Measurements from ENCODE around the gene MAPT.

The MAPT gene

DNA sequence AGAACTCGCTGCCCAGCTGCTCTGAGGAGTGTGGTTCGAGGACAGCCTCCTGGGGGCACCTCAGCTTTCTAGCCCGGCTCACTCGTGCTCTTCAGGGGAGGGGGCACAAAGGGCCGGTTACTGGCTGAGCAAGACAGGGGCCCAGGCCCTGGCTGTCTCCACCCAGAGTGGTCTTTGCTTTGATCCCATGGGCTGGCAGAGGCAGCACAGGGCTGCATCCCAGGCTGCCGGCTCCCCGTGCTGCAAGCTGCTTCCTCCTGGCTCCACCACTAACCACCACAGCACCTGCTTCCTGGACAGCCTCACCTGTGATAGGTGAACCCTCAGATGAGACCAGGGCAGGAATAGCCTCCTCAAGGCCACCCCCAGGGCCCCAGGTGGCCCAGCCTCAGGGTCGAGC is 42.9 kb upstream of the MAPT start:
- TF ChIP-seq, protein P1, sequence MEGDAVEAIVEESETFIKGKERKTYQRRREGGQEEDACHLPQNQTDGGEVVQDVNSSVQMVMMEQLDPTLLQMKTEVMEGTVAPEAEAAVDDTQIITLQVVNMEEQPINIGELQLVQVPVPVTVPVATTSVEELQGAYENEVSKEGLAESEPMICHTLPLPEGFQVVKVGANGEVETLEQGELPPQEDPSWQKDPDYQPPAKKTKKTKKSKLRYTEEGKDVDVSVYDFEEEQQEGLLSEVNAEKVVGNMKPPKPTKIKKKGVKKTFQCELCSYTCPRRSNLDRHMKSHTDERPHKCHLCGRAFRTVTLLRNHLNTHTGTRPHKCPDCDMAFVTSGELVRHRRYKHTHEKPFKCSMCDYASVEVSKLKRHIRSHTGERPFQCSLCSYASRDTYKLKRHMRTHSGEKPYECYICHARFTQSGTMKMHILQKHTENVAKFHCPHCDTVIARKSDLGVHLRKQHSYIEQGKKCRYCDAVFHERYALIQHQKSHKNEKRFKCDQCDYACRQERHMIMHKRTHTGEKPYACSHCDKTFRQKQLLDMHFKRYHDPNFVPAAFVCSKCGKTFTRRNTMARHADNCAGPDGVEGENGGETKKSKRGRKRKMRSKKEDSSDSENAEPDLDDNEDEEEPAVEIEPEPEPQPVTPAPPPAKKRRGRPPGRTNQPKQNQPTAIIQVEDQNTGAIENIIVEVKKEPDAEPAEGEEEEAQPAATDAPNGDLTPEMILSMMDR (IDR thresholded peaks at IDR 0.05; ENCODE audit: low read length) = no peak
- TF ChIP-seq EZH2 (optimal IDR thresholded peaks at IDR 0.05; ENCODE audit: low read depth, low read length) (no peak), EZH2phosphoT487 (IDR thresholded peaks at IDR 0.05; ENCODE audit: low read length) (no peak)
- Histone ChIP-seq H3K27me3 (replicated peaks; ENCODE audit: insufficient read depth, low read length) (peaks cover 10% of the 10 kb centered on the region; the same call in 1 of the 2 replicates), H3K9me3 (replicated peaks; ENCODE audit: insufficient read depth, low read length) (no peaks in the 10 kb centered on the region), H3K9me2 (replicated peaks; ENCODE audit: insufficient read depth, low read length) (no peaks in the 10 kb centered on the region), H3F3A (ENCODE audit: insufficient read depth, low read length) (0 out of 2 replicates have a peak, but pooled peaks cover 4% of the 10 kb centered on the region), H3K36me3 (replicated peaks; ENCODE audit: insufficient read depth, low read length) (no peaks in the 10 kb centered on the region), H2AFZ (ENCODE audit: low read length) (peak overlapping the region; percentile 18), H3K4me2 (ENCODE audit: low read depth, low read length) (peak overlapping the region; percentile 49; the same call in 1 of the 2 replicates), H3K79me2 (ENCODE audit: low read length) (no peaks in the 10 kb centered on the region), H4K20me1 (ENCODE audit: insufficient read depth, low read length) (no peaks in the 10 kb centered on the region), H3K9ac (ENCODE audit: low read length) (no peak overlapping the region), H3K4me3 (ENCODE audit: low read length) (no peak overlapping the region), H3K4me1 (ENCODE audit: low read length) (peaks cover 17% of the 10 kb centered on the region), H3K27ac (ENCODE audit: low read length) (peak overlapping the region; percentile 15; the same call in 1 of the 2 replicates)
- peak; percentile 74 for DNase-seq

- peak overlapping the region; percentile 18 for H2AFZ ChIP-seq (ENCODE audit: low read length)
- H3K9me2 ChIP-seq (replicated peaks; ENCODE audit: insufficient read depth, low read length) = no peaks in the 10 kb centered on the region
- peaks cover 17% of the 10 kb centered on the region for H3K4me1 ChIP-seq (ENCODE audit: low read length)
- peak overlapping the region; percentile 15; the same call in 1 of the 2 replicates for H3K27ac ChIP-seq (ENCODE audit: low read length)
- no peaks in the 10 kb centered on the region for H4K20me1 ChIP-seq (ENCODE audit: insufficient read depth, low read length)
- DNase-seq = no peak
- H3K27me3 ChIP-seq (replicated peaks; ENCODE audit: insufficient read depth, low read length) = peaks cover 7% of the 10 kb centered on the region; the same call in 1 of the 2 replicates
- TF ChIP-seq, protein P1 (IDR thresholded peaks at IDR 0.05; ENCODE audit: low read length) = no peak
- TF ChIP-seq EZH2 (optimal IDR thresholded peaks at IDR 0.05; ENCODE audit: low read depth, low read length) (no peak), EZH2phosphoT487 (IDR thresholded peaks at IDR 0.05; ENCODE audit: low read length) (no peak)
- peak overlapping the region; percentile 49; the same call in 1 of the 2 replicates for H3K4me2 ChIP-seq (ENCODE audit: low read depth, low read length)
- H3K9ac ChIP-seq (ENCODE audit: low read length) = no peak overlapping the region
- no peaks in the 10 kb centered on the region for H3K9me3 ChIP-seq (replicated peaks; ENCODE audit: insufficient read depth, low read length)
- no peak overlapping the region for H3K4me3 ChIP-seq (ENCODE audit: low read length)
- H3K36me3 ChIP-seq (replicated peaks; ENCODE audit: insufficient read depth, low read length) = no peaks in the 10 kb centered on the region
- H3K79me2 ChIP-seq (ENCODE audit: low read length) = no peaks in the 10 kb centered on the region
- H3F3A ChIP-seq (ENCODE audit: insufficient read depth, low read length) = 0 out of 2 replicates have a peak, but pooled peaks cover 4% of the 10 kb centered on the region
Observed at GRCh38 chr17:45851873-45852272, 42.5 kb upstream of the MAPT start.

DNA sequence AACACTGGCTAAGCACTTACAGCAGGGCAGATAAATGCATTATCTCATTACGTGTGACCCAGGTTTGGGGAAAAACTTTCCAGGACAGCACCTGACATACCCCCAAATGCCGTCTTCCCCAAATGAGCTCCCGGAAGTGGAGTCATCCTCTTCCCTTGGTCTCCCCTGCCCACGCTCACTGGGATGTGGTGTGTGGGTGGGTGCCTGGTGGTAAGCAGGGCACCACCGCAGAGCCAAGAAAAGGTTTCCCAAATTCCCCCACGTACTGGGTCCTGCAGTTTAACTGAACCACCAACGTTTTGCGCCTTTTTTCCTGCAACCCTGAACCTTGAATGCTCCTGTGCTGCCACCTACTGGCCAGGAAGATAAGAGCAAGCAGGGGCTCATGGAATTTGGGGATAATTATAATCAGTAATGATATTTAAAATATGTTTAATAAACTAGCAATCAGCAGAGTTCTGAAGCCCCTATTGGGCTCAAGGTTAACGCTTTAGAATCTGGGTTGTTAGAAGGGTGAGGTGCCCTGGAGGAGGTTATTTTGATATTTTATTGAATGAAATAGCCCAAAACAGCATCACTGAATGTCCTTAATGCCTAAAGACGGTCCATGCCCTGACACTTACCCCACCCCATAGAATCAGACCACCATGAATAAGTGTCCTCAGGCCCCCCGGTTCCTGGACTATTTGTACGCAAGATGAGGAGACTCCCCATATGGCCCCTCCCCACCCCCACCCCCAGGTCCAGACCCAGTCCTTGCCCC is 41.6 kb upstream of the MAPT start:
- Histone ChIP-seq H3K9me3 (replicated peaks; ENCODE audit: insufficient read depth, low read length) (no peaks in the 10 kb centered on the region), H3K27ac (ENCODE audit: low read length) (no peak overlapping the region), H3K79me2 (ENCODE audit: low read length) (no peaks in the 10 kb centered on the region), H3K9me2 (replicated peaks; ENCODE audit: insufficient read depth, low read length) (no peaks in the 10 kb centered on the region), H3K27me3 (replicated peaks; ENCODE audit: insufficient read depth, low read length) (no peaks in the 10 kb centered on the region), H3K4me1 (ENCODE audit: low read length) (peaks cover 17% of the 10 kb centered on the region), H3F3A (ENCODE audit: insufficient read depth, low read length) (0 out of 2 replicates have a peak, but pooled peaks cover 4% of the 10 kb centered on the region), H3K4me3 (ENCODE audit: low read length) (no peak overlapping the region), H3K9ac (ENCODE audit: low read length) (no peak overlapping the region), H2AFZ (ENCODE audit: low read length) (peak overlapping the region; percentile 57), H3K4me2 (ENCODE audit: low read depth, low read length) (peak overlapping the region; percentile 49; the same call in 1 of the 2 replicates), H4K20me1 (ENCODE audit: insufficient read depth, low read length) (no peaks in the 10 kb centered on the region), H3K36me3 (replicated peaks; ENCODE audit: insufficient read depth, low read length) (no peaks in the 10 kb centered on the region)
- TF ChIP-seq EZH2 (optimal IDR thresholded peaks at IDR 0.05; ENCODE audit: low read depth, low read length) = no peak
- TF ChIP-seq, protein P1 (IDR thresholded peaks at IDR 0.05; ENCODE audit: low read length) = peak; percentile 90
- DNase-seq = peak; percentile 68
